ENCODE results near the gene TRIO. TPM values are rescaled to one million over a fixed set of nuclear protein-coding genes. Genes with fewer than 3 reads are reported as not detected.

TRIO gene
- total RNA-seq, 1 experiment from 2014 or later: 68.4 TPM

- CTCF ChIA-PET: no interaction called here
- no peak for TF ChIP-seq RAD21 (IDR thresholded peaks at IDR 0.05; ENCODE audit: low read depth)
- no peak for TF ChIP-seq EGR1 (IDR thresholded peaks at IDR 0.05; ENCODE audit: low read depth)
- no peak for TF ChIP-seq ELF1 (IDR thresholded peaks at IDR 0.05; ENCODE audit: borderline replicate concordance, low read depth)
- no peak for TF ChIP-seq EZH2phosphoT487 (IDR thresholded peaks at IDR 0.05; ENCODE audit: borderline replicate concordance)
- TF ChIP-seq CEBPB (IDR thresholded peaks at IDR 0.05; ENCODE audit: low read depth): no peak
- TF ChIP-seq, protein P1, sequence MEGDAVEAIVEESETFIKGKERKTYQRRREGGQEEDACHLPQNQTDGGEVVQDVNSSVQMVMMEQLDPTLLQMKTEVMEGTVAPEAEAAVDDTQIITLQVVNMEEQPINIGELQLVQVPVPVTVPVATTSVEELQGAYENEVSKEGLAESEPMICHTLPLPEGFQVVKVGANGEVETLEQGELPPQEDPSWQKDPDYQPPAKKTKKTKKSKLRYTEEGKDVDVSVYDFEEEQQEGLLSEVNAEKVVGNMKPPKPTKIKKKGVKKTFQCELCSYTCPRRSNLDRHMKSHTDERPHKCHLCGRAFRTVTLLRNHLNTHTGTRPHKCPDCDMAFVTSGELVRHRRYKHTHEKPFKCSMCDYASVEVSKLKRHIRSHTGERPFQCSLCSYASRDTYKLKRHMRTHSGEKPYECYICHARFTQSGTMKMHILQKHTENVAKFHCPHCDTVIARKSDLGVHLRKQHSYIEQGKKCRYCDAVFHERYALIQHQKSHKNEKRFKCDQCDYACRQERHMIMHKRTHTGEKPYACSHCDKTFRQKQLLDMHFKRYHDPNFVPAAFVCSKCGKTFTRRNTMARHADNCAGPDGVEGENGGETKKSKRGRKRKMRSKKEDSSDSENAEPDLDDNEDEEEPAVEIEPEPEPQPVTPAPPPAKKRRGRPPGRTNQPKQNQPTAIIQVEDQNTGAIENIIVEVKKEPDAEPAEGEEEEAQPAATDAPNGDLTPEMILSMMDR (IDR thresholded peaks at IDR 0.05 in 2 of 3, conservative IDR thresholded peaks at IDR 0.05 in 1 of 3; ENCODE audit: borderline replicate concordance in 1 of 3, insufficient read depth in 1 of 3, low read depth in 2 of 3, low read length in 2 of 3): no peak
- no peak for TF ChIP-seq SIN3A (IDR thresholded peaks at IDR 0.05; ENCODE audit: low read depth)
- no peak for TF ChIP-seq ATF3 (IDR thresholded peaks at IDR 0.05)
- no peak for TF ChIP-seq YY1 (IDR thresholded peaks at IDR 0.05; ENCODE audit: extremely low read depth, insufficient replicate concordance, low read depth, low read length)
- TF ChIP-seq CBX3 (IDR thresholded peaks at IDR 0.05; ENCODE audit: low read depth): no peak
- TF ChIP-seq SRF (IDR thresholded peaks at IDR 0.05; ENCODE audit: low read depth): no peak
- no peak for TF ChIP-seq REST (IDR thresholded peaks at IDR 0.05; ENCODE audit: low read depth)
- TF ChIP-seq EZH2 (IDR thresholded peaks at IDR 0.05): no peak
- TF ChIP-seq, protein P2, sequence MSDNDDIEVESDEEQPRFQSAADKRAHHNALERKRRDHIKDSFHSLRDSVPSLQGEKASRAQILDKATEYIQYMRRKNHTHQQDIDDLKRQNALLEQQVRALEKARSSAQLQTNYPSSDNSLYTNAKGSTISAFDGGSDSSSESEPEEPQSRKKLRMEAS (IDR thresholded peaks at IDR 0.05): no peak
- TF ChIP-seq, protein P3, sequence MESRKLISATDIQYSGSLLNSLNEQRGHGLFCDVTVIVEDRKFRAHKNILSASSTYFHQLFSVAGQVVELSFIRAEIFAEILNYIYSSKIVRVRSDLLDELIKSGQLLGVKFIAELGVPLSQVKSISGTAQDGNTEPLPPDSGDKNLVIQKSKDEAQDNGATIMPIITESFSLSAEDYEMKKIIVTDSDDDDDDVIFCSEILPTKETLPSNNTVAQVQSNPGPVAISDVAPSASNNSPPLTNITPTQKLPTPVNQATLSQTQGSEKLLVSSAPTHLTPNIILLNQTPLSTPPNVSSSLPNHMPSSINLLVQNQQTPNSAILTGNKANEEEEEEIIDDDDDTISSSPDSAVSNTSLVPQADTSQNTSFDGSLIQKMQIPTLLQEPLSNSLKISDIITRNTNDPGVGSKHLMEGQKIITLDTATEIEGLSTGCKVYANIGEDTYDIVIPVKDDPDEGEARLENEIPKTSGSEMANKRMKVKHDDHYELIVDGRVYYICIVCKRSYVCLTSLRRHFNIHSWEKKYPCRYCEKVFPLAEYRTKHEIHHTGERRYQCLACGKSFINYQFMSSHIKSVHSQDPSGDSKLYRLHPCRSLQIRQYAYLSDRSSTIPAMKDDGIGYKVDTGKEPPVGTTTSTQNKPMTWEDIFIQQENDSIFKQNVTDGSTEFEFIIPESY (IDR thresholded peaks at IDR 0.05; ENCODE audit: extremely low read depth, insufficient replicate concordance, low read length): no peak
- no peak for TF ChIP-seq ZFX (IDR thresholded peaks at IDR 0.05)
- Histone ChIP-seq H3K27ac (ENCODE audit: low read depth, low read length) (no peak overlapping the region), H3K27me3 (ENCODE audit: insufficient read depth, low read length) (no peaks in the 10 kb centered on the region), H3K36me3 (ENCODE audit: control insufficient read depth in 1 of 2, insufficient read depth in 2 of 2, low read length in 2 of 2) (no peaks in the 10 kb centered on the region; a peak in 1 of 4 replicates), H3K4me3 (replicated peaks in 1 of 2; ENCODE audit: low read depth in 1 of 2, low read length in 2 of 2) (no peak overlapping the region), H3K4me1 (ENCODE audit: control insufficient read depth in 1 of 2, insufficient read depth in 2 of 2, low read length in 2 of 2) (peaks cover 4 to 5% of the 10 kb centered on the region in 2 experiments; a peak in 2 of 4 replicates), H2AFZ (ENCODE audit: low read depth, low read length, poor library complexity, severe bottlenecking) (no peak overlapping the region), H3K9me2 (ENCODE audit: insufficient read depth) (no peaks in the 10 kb centered on the region), H4K20me1 (ENCODE audit: insufficient read depth) (no peaks in the 10 kb centered on the region), H3K9ac (ENCODE audit: low read length) (no peak overlapping the region), H3K79me2 (ENCODE audit: insufficient read depth, low read length) (no peaks in the 10 kb centered on the region; the same call in 1 of the 2 replicates), H3K9me3 (ENCODE audit: control insufficient read depth in 1 of 2, insufficient read depth in 1 of 2, low read depth in 1 of 2, low read length in 2 of 2) (no peaks in the 10 kb centered on the region), H3K4me2 (ENCODE audit: low read length) (no peak overlapping the region)
- no peak for ATAC-seq
- no peak for DNase-seq (ENCODE audit: low read depth, low spot score)
- RAD21 ChIA-PET (ENCODE audit: low non-redundant PET in 1 of 2, low total read pairs in 2 of 2, uncharacterized antibody in 2 of 2, unreplicated experiment in 2 of 2): no interaction called here
- intact Hi-C loops (cut with micrococcal nuclease): no loop called here
- POLR2A ChIA-PET: no interaction called here
- BruUV-seq (replicated peaks): no TSS peak
Measured at GRCh38 chr5:14443671-14444093, 300.5 kb downstream of the TRIO start.

Measured in HCT116 (cell line).